Memory B cell (primary cell): Measurements from ENCODE around the gene FBXW10.
"Not testable (repeated sequence)": the region's sequence is repeated elsewhere in the genome, so short reads cannot be mapped to it uniquely, and the experiment has no call there.

ENCODE experiments used
- ATAC-seq: fragments of 150-1000 bp; cut with Tn5 transposase; 2 replicates; pipeline ENCODE4 v1.10.0; 2021; ENCODE audit warnings: low read depth, mild to moderate bottlenecking, moderate library complexity
- DNase-seq, 2 donors: peaks; one replicate each; pipeline ENCODE4 v3.0.0; 2022; ENCODE audit warnings: low spot score in 2 of 2
- H3K27ac Mint-ChIP-seq: one replicate; pipeline ENCODE4 v1.8.0; 2022; ENCODE audit warnings: mild to moderate bottlenecking, moderate library complexity, mixed read lengths
- H3K27me3 Mint-ChIP-seq: one replicate; pipeline ENCODE4 v1.8.0; 2022; ENCODE audit warnings: mixed read lengths
- H3K36me3 Mint-ChIP-seq: one replicate; pipeline ENCODE4 v1.8.0; 2022; ENCODE audit warnings: mild to moderate bottlenecking, mixed read lengths
- H3K4me1 Mint-ChIP-seq: one replicate; pipeline ENCODE4 v1.8.0; 2022; ENCODE audit warnings: mixed read lengths
- H3K4me3 Mint-ChIP-seq: one replicate; pipeline ENCODE4 v1.8.0; 2022; ENCODE audit warnings: mild to moderate bottlenecking, moderate library complexity, mixed read lengths
- H3K9me3 Mint-ChIP-seq: one replicate; pipeline ENCODE4 v1.8.0; 2022; ENCODE audit warnings: mixed read lengths

The FBXW10 gene

GRCh38 chr17:18780991-18781718 is 37.3 kb downstream of the FBXW10 start, which contains the start of gene TVP23B:
TVP23B (plus strand) TSS chr17:18781183; CDS start chr17:18781294, 111 bp downstream.
- not testable (repeated sequence) for H3K9me3 Mint-ChIP-seq, H3K27me3 Mint-ChIP-seq, H3K36me3 Mint-ChIP-seq
- Mint-ChIP-seq H3K4me1 (peaks cover 21% of the 10 kb centered on the region), H3K4me3 (peak within 1 kb of the TSS; percentile 94), H3K27ac (peak within 1 kb of the TSS; percentile 98)
- ATAC-seq (peak; percentile 95), DNase-seq (peak; percentile 87 to 90)

- ATAC-seq, DNase-seq, H3K27me3 Mint-ChIP-seq, H3K9me3 Mint-ChIP-seq, H3K36me3 Mint-ChIP-seq: not testable (repeated sequence)
- peak overlapping the region; percentile 98 for H3K27ac Mint-ChIP-seq
- peaks cover 21% of the 10 kb centered on the region for H3K4me1 Mint-ChIP-seq
- H3K4me3 Mint-ChIP-seq = peak overlapping the region; percentile 21
Measured at GRCh38 chr17:18781805-18782204, 38.0 kb downstream of the FBXW10 start.

- ATAC-seq, H3K4me3 Mint-ChIP-seq, H3K27me3 Mint-ChIP-seq, DNase-seq, H3K27ac Mint-ChIP-seq, H3K9me3 Mint-ChIP-seq: not testable (repeated sequence)
- peaks cover 29% of the 10 kb centered on the region for H3K4me1 Mint-ChIP-seq
- peaks cover 18% of the 10 kb centered on the region for H3K36me3 Mint-ChIP-seq
Measured at GRCh38 chr17:18785933-18786332, 42.1 kb downstream of the FBXW10 start.

- H3K27ac Mint-ChIP-seq, H3K4me3 Mint-ChIP-seq, H3K9me3 Mint-ChIP-seq, DNase-seq, ATAC-seq, H3K27me3 Mint-ChIP-seq: not testable (repeated sequence)
- Mint-ChIP-seq H3K4me1 (peaks cover 26% of the 10 kb centered on the region), H3K36me3 (peaks cover 16% of the 10 kb centered on the region)
Measured at GRCh38 chr17:18786890-18787289, 43.0 kb downstream of the FBXW10 start.

GRCh38 chr17:18791402-18791801 is 47.5 kb downstream of the FBXW10 start:
- H3K4me3 Mint-ChIP-seq, H3K27ac Mint-ChIP-seq, DNase-seq, H3K9me3 Mint-ChIP-seq, H3K27me3 Mint-ChIP-seq: not testable (repeated sequence)
- Mint-ChIP-seq H3K36me3 (peaks cover 15% of the 10 kb centered on the region), H3K4me1 (peaks cover 12% of the 10 kb centered on the region)
- peak; percentile 67 for ATAC-seq

- not testable (repeated sequence) for H3K4me3 Mint-ChIP-seq, H3K9me3 Mint-ChIP-seq, H3K4me1 Mint-ChIP-seq, H3K27ac Mint-ChIP-seq, ATAC-seq, H3K27me3 Mint-ChIP-seq, DNase-seq
- H3K36me3 Mint-ChIP-seq = peaks cover 13% of the 10 kb centered on the region
Measured at GRCh38 chr17:18794841-18795240, 51.0 kb downstream of the FBXW10 start.

- not testable (repeated sequence) for H3K4me1 Mint-ChIP-seq, ATAC-seq, H3K27ac Mint-ChIP-seq, H3K9me3 Mint-ChIP-seq, H3K4me3 Mint-ChIP-seq, H3K27me3 Mint-ChIP-seq, DNase-seq
- peaks cover 15% of the 10 kb centered on the region for H3K36me3 Mint-ChIP-seq
Measured at GRCh38 chr17:18796887-18797286, 53.0 kb downstream of the FBXW10 start.

- H3K36me3 Mint-ChIP-seq = peaks cover 15% of the 10 kb centered on the region
- not testable (repeated sequence) for H3K4me3 Mint-ChIP-seq, H3K4me1 Mint-ChIP-seq, H3K9me3 Mint-ChIP-seq, DNase-seq, ATAC-seq, H3K27ac Mint-ChIP-seq, H3K27me3 Mint-ChIP-seq
Measured at GRCh38 chr17:18803458-18804245, 59.8 kb downstream of the FBXW10 start.

GRCh38 chr17:18815924-18816323 is 72.1 kb downstream of the FBXW10 start:
- not testable (repeated sequence) for H3K27ac Mint-ChIP-seq, H3K27me3 Mint-ChIP-seq, H3K36me3 Mint-ChIP-seq, H3K4me1 Mint-ChIP-seq, DNase-seq, H3K9me3 Mint-ChIP-seq, ATAC-seq, H3K4me3 Mint-ChIP-seq

GRCh38 chr17:18816489-18817371 is 72.9 kb downstream of the FBXW10 start:
- ATAC-seq = peak; percentile 85

GRCh38 chr17:18821430-18821829 is 77.6 kb downstream of the FBXW10 start:
- not testable (repeated sequence) for ATAC-seq, DNase-seq, H3K27ac Mint-ChIP-seq

More at GRCh38 chr17:18816489-18817371, 72.9 kb downstream of the FBXW10 start:
- H3K36me3 Mint-ChIP-seq, H3K4me3 Mint-ChIP-seq, H3K4me1 Mint-ChIP-seq, H3K9me3 Mint-ChIP-seq, H3K27ac Mint-ChIP-seq, H3K27me3 Mint-ChIP-seq: not testable (repeated sequence)
- peak; percentile 25 to 52 for DNase-seq

GRCh38 chr17:18827613-18828012 is 83.8 kb downstream of the FBXW10 start:
- DNase-seq, H3K36me3 Mint-ChIP-seq, H3K27me3 Mint-ChIP-seq, H3K4me1 Mint-ChIP-seq, H3K4me3 Mint-ChIP-seq, H3K27ac Mint-ChIP-seq, ATAC-seq, H3K9me3 Mint-ChIP-seq: not testable (repeated sequence)

More at GRCh38 chr17:18821430-18821829, 77.6 kb downstream of the FBXW10 start:
- H3K4me1 Mint-ChIP-seq, H3K36me3 Mint-ChIP-seq, H3K4me3 Mint-ChIP-seq, H3K9me3 Mint-ChIP-seq, H3K27me3 Mint-ChIP-seq: not testable (repeated sequence)
